EL (cell line): ENCODE results near the gene TPPP.
"Not testable (repeated sequence)": the region's sequence is repeated elsewhere in the genome, so short reads cannot be mapped to it uniquely, and the experiment has no call there.

ENCODE experiments used
- DNase-seq: peaks from one replicate; pipeline ENCODE4 v3.0.0-alpha.2; 2016

Gene TPPP

GRCh38 chr5:643811-644271 is 49.3 kb downstream of the TPPP start:
- DNase-seq = no peak

GRCh38 chr5:643351-643801 is 49.8 kb downstream of the TPPP start:
- no peak for DNase-seq

GRCh38 chr5:642481-642880 is 50.7 kb downstream of the TPPP start:
- no peak for DNase-seq

GRCh38 chr5:641331-641765 is 51.8 kb downstream of the TPPP start:
- no peak for DNase-seq

GRCh38 chr5:640461-641330 is 52.5 kb downstream of the TPPP start:
- DNase-seq = no peak

GRCh38 chr5:639584-640213 is 53.5 kb downstream of the TPPP start:
- DNase-seq = no peak

GRCh38 chr5:639253-639530 is 54.0 kb downstream of the TPPP start:
- no peak for DNase-seq

GRCh38 chr5:638501-639252 is 54.5 kb downstream of the TPPP start:
- DNase-seq = no peak

- DNase-seq = no peak
Observed at GRCh38 chr5:637581-638450, 55.3 kb downstream of the TPPP start.

GRCh38 chr5:636951-637350 is 56.2 kb downstream of the TPPP start:
- DNase-seq = no peak

GRCh38 chr5:635306-636055 is 57.7 kb downstream of the TPPP start:
- DNase-seq = no peak

GRCh38 chr5:634191-634590 is 59.0 kb downstream of the TPPP start:
- no peak for DNase-seq

- DNase-seq = no peak
Observed at GRCh38 chr5:633501-633955, 59.6 kb downstream of the TPPP start.

GRCh38 chr5:628351-629205 is 64.6 kb downstream of the TPPP start:
- not testable (repeated sequence) for DNase-seq

GRCh38 chr5:627840-628239 is 65.3 kb downstream of the TPPP start:
- no peak for DNase-seq

GRCh38 chr5:626850-627249 is 66.3 kb downstream of the TPPP start:
- no peak for DNase-seq

GRCh38 chr5:625516-625915 is 67.6 kb downstream of the TPPP start:
- no peak for DNase-seq

GRCh38 chr5:624951-625230 is 68.3 kb downstream of the TPPP start:
- DNase-seq = no peak

GRCh38 chr5:624118-624950 is 68.8 kb downstream of the TPPP start:
- no peak for DNase-seq

- no peak for DNase-seq
Observed at GRCh38 chr5:623531-623930, 69.6 kb downstream of the TPPP start.
